H1 (cell line): ENCODE data around the gene DSCAM. TPM values are rescaled to one million over a fixed set of nuclear protein-coding genes. Genes with fewer than 3 reads are reported as not detected.

Source experiments
- CTCF ChIA-PET: fragments of 300-600 bp; sonication (Branson Sonifier 250); formaldehyde crosslinking; loops from one replicate; lab custom pipeline; 2021; ENCODE audit not compliant: partially characterized antibody; lab: Charles Lee
- POLR2A ChIA-PET: fragments of 300-600 bp; sonication (Branson Sonifier 250); formaldehyde crosslinking; loops from one replicate; lab custom pipeline; 2021; ENCODE audit warnings: inconsistent platforms; ENCODE audit not compliant: partially characterized antibody; lab: Charles Lee
- DNase-seq, 2 experiments: peaks; one replicate each; pipeline versions ENCODE4 v3.0.0 to v3.0.0-alpha.2; 2010 to 2022; ENCODE audit warnings: low spot score in 2 of 2, low read depth in 1 of 2, mixed read lengths in 1 of 2
- FAIRE-seq: peaks from 2 replicates; lab custom pipeline; 2011; peaks lifted over from hg19 to GRCh38; lab: Jason Lieb, UNC
- H2AFZ ChIP-seq: 2 replicates; pipeline ENCODE4 v1.8.1; 2012; ENCODE audit warnings: low read length, inconsistent platforms
- H2AK5ac ChIP-seq: 2 replicates; pipeline ENCODE4 v1.6.1; 2013; ENCODE audit warnings: low read depth, low read length
- H2BK120ac ChIP-seq: replicated peaks from 2 replicates; pipeline ENCODE3; 2013; ENCODE audit warnings: low read depth, low read length, inconsistent platforms
- H2BK12ac ChIP-seq: 2 replicates; pipeline ENCODE4 v1.6.1; 2013; ENCODE audit warnings: low read depth, low read length
- H2BK15ac ChIP-seq: 2 replicates; pipeline ENCODE4 v1.6.1; 2013; ENCODE audit warnings: low read length
- H2BK20ac ChIP-seq: 2 replicates; pipeline ENCODE4 v1.6.1; 2013; ENCODE audit warnings: low read length
- H2BK5ac ChIP-seq: 2 replicates; pipeline ENCODE4 v1.6.1; 2013; ENCODE audit warnings: low read depth, low read length
- H3K14ac ChIP-seq: 2 replicates; pipeline ENCODE4 v1.6.1; 2013; ENCODE audit warnings: inconsistent platforms; ENCODE audit not compliant: insufficient read length
- H3K18ac ChIP-seq: 2 replicates; pipeline ENCODE4 v1.6.1; 2013; ENCODE audit warnings: low read length; ENCODE audit errors: extremely low read depth
- H3K23ac ChIP-seq: 2 replicates; pipeline ENCODE4 v1.6.1; 2013; ENCODE audit warnings: inconsistent platforms; ENCODE audit not compliant: insufficient read length
- H3K23me2 ChIP-seq: 2 replicates; pipeline ENCODE4 v1.6.1; 2013; ENCODE audit warnings: low read depth, low read length
- H3K27ac ChIP-seq: 2 replicates; pipeline ENCODE4 v1.6.1; 2011; ENCODE audit warnings: low read depth, low read length, inconsistent platforms
- H3K27me3 ChIP-seq, 4 experiments: replicated peaks in 1 of 4; 1 replicate in 1 of 4; 2 replicates in 3 of 4; pipeline versions ENCODE4 v1.6.1 to v1.8.1; 2011 to 2013; ENCODE audit warnings: low read length in 3 of 4, mild to moderate bottlenecking in 3 of 4, inconsistent platforms in 2 of 4, mixed read lengths in 2 of 4, moderate library complexity in 1 of 4; ENCODE audit not compliant: control insufficient read depth in 3 of 4, insufficient read depth in 3 of 4; ENCODE audit errors: extremely low read depth in 1 of 4
- H3K36me3 ChIP-seq, 4 experiments: 2 replicates each; pipeline versions ENCODE4 v1.6.1 to v1.8.1; 2011 to 2013; ENCODE audit warnings: mild to moderate bottlenecking in 4 of 4, low read length in 3 of 4, moderate library complexity in 2 of 4, control low read depth in 1 of 4, inconsistent platforms in 1 of 4; ENCODE audit not compliant: insufficient read depth in 4 of 4, control insufficient read depth in 2 of 4
- H3K4ac ChIP-seq: replicated peaks from 2 replicates; pipeline ENCODE3; 2013; ENCODE audit warnings: low read length, low read depth, mixed read lengths, inconsistent platforms; ENCODE audit not compliant: insufficient read length
- H3K4me1 ChIP-seq, 4 experiments: replicated peaks in 1 of 4; 1 replicate in 1 of 4; 2 replicates in 3 of 4; pipeline versions ENCODE4 v1.6.1 to v1.8.1; 2011 to 2013; ENCODE audit warnings: low read length in 3 of 4, inconsistent platforms in 2 of 4, mixed read lengths in 1 of 4; ENCODE audit not compliant: insufficient read depth in 4 of 4, control insufficient read depth in 3 of 4
- H3K4me2 ChIP-seq, 2 experiments: 2 replicates each; pipeline versions ENCODE4 v1.6.1 to v1.8.1; 2011 to 2013; ENCODE audit warnings: low read depth in 2 of 2, low read length in 2 of 2, control low read depth in 1 of 2, inconsistent platforms in 1 of 2, mild to moderate bottlenecking in 1 of 2; ENCODE audit not compliant: insufficient read depth in 1 of 2
- H3K4me3 ChIP-seq, 4 experiments: fragments of 200-600, 300-600 bp in 1 of 4; sonication (generic), shearing (Covaris generic), sonication (Bioruptor Twin) in 1 of 4; 2 replicates each; pipeline versions ENCODE4 v1.5.1 to v1.8.1; 2011 to 2016; ENCODE audit warnings: low read length in 4 of 4, low read depth in 3 of 4, control low read depth in 2 of 4, inconsistent platforms in 2 of 4, mild to moderate bottlenecking in 2 of 4, mixed read lengths in 1 of 4, moderate library complexity in 1 of 4; ENCODE audit not compliant: insufficient read depth in 2 of 4; ENCODE audit errors: extremely low read depth in 1 of 4
- H3K56ac ChIP-seq: replicated peaks from 2 replicates; pipeline ENCODE3; 2013; ENCODE audit warnings: low read depth, mild to moderate bottlenecking, mixed read lengths, low read length, inconsistent platforms; ENCODE audit not compliant: insufficient read length
- H3K79me1 ChIP-seq: 2 replicates; pipeline ENCODE4 v1.6.1; 2013; ENCODE audit warnings: low read depth, low read length, control low read depth
- H3K79me2 ChIP-seq, 2 experiments: 2 replicates each; pipeline versions ENCODE4 v1.6.1 to v1.8.1; 2012 to 2013; ENCODE audit warnings: low read length in 2 of 2, mild to moderate bottlenecking in 2 of 2, inconsistent platforms in 1 of 2; ENCODE audit not compliant: insufficient read depth in 2 of 2, control insufficient read depth in 1 of 2
- H3K9ac ChIP-seq, 4 experiments: replicated peaks in 1 of 4; 1 replicate in 1 of 4; 2 replicates in 3 of 4; pipeline versions ENCODE4 v1.6.1 to v1.8.1; 2011 to 2013; ENCODE audit warnings: low read depth in 3 of 4, low read length in 3 of 4, control low read depth in 2 of 4, mild to moderate bottlenecking in 2 of 4, moderate library complexity in 2 of 4, inconsistent platforms in 1 of 4; ENCODE audit errors: extremely low read depth in 1 of 4
- H3K9me3 ChIP-seq, 2 experiments: 2 replicates each; pipeline versions ENCODE4 v1.6.1 to v1.8.1; 2012 to 2013; ENCODE audit warnings: mild to moderate bottlenecking in 2 of 2, moderate library complexity in 2 of 2, control low read depth in 1 of 2, inconsistent platforms in 1 of 2, low read depth in 1 of 2, low read length in 1 of 2, mixed read lengths in 1 of 2; ENCODE audit not compliant: insufficient read depth in 2 of 2
- H4K20me1 ChIP-seq, 2 experiments: replicated peaks in 1 of 2; 2 replicates each; pipeline versions ENCODE3 to v1.8.1; 2011 to 2013; ENCODE audit warnings: inconsistent platforms in 2 of 2, low read length in 2 of 2, mild to moderate bottlenecking in 1 of 2; ENCODE audit not compliant: insufficient read depth in 2 of 2, control insufficient read depth in 1 of 2
- H4K5ac ChIP-seq: 2 replicates; pipeline ENCODE4 v1.6.1; 2013; ENCODE audit warnings: low read length, low read depth, mixed read lengths, inconsistent platforms; ENCODE audit not compliant: insufficient read length
- H4K8ac ChIP-seq: 2 replicates; pipeline ENCODE4 v1.8.0; 2013; ENCODE audit warnings: mild to moderate bottlenecking, moderate library complexity, low read length, inconsistent platforms; ENCODE audit not compliant: insufficient read depth; ENCODE audit errors: extremely low read depth
- H4K91ac ChIP-seq: replicated peaks from 2 replicates; pipeline ENCODE3; 2013; ENCODE audit warnings: low read length, mixed read lengths, inconsistent platforms; ENCODE audit not compliant: insufficient read length
- CEBPB ChIP-seq: IDR thresholded peaks from 2 replicates; pipeline ENCODE4 v1.6.1; 2012; ENCODE audit warnings: low read depth, low read length
- HDAC2 ChIP-seq, 2 experiments: fragments of 300-600 bp in 1 of 2; sonication (generic) in 1 of 2; IDR thresholded peaks; 2 replicates each; pipeline ENCODE4 v1.6.1; 2011 to 2012; ENCODE audit warnings: low read depth in 2 of 2, low read length in 2 of 2, mild to moderate bottlenecking in 2 of 2, moderate library complexity in 2 of 2, borderline replicate concordance in 1 of 2, inconsistent platforms in 1 of 2
- JUN ChIP-seq: IDR thresholded peaks from 2 replicates; pipeline ENCODE4 v1.6.1; 2011; ENCODE audit warnings: low read depth, mild to moderate bottlenecking, improper control_type of control experiment, low read length
- POLR2AphosphoS5 ChIP-seq: IDR thresholded peaks from 2 replicates; pipeline ENCODE4 v1.6.1; 2011; ENCODE audit warnings: low read depth, low read length
- SIN3A ChIP-seq, 2 experiments: IDR thresholded peaks in 1 of 2; conservative IDR thresholded peaks in 1 of 2; 2 replicates each; pipeline ENCODE4 v1.6.1; 2011 to 2012; ENCODE audit warnings: low read length in 2 of 2, improper control_type of control experiment in 1 of 2, low read depth in 1 of 2, mild to moderate bottlenecking in 1 of 2
- WGBS, 2 experiments: shearing (Covaris generic) in 1 of 2; methylation state at CpG; one replicate each; pipeline versions ENCODE4 v1.1.6 to v1.1.7; 2013 to 2015; ENCODE audit warnings: low lambda C conversion rate in 2 of 2, mixed read lengths in 2 of 2, inconsistent platforms in 1 of 2, low coverage in 1 of 2, missing lambda C conversion rate in 1 of 2; ENCODE audit not compliant: insufficient replicate concordance in 2 of 2, insufficient coverage in 1 of 2, insufficient read length in 1 of 2; ENCODE audit errors: extremely low coverage in 1 of 2, missing lambda C conversion rate in 1 of 2; 5-methylcytosine and 5-hydroxymethylcytosine counted together
- polyA plus RNA-seq, 7 experiments: library from polyadenylated mRNA; depleted of rRNA in 3 of 7; stranded (reverse) in 5 of 7; unstranded in 2 of 7; fragments of >200 nt in 5 of 7; fragments of 200-250 nt in 2 of 7; gene quantifications; 1 replicate in 5 of 7; 2 replicates in 1 of 7; 4 replicates in 1 of 7; pipeline versions ENCODE4 v1.2.1 to v1.2.3, GENCODE V29; 2011 to 2013; ENCODE audit warnings: missing spikeins in 2 of 7, mixed read lengths in 2 of 7
- total RNA-seq: library from RNA; stranded (reverse); fragmentation: NEBNext Ultra II Directional; extraction: Animal tissue kit (Norgen Biotek cat#: 25700); gene quantifications from 2 replicates; pipeline ENCODE4 v1.2.1, GENCODE V29; 2021
- TF ChIP-seq, protein P1 (sequence below): IDR thresholded peaks from 2 replicates; pipeline ENCODE4 v1.6.1; 2012; ENCODE audit warnings: inconsistent platforms

The DSCAM gene
- total and polyA plus RNA-seq, 2 of the 8 experiments (the other 6 are each of a cell fraction or from before 2014, with no cell fraction given), result 0.02 to 0.15 TPM

DNA sequence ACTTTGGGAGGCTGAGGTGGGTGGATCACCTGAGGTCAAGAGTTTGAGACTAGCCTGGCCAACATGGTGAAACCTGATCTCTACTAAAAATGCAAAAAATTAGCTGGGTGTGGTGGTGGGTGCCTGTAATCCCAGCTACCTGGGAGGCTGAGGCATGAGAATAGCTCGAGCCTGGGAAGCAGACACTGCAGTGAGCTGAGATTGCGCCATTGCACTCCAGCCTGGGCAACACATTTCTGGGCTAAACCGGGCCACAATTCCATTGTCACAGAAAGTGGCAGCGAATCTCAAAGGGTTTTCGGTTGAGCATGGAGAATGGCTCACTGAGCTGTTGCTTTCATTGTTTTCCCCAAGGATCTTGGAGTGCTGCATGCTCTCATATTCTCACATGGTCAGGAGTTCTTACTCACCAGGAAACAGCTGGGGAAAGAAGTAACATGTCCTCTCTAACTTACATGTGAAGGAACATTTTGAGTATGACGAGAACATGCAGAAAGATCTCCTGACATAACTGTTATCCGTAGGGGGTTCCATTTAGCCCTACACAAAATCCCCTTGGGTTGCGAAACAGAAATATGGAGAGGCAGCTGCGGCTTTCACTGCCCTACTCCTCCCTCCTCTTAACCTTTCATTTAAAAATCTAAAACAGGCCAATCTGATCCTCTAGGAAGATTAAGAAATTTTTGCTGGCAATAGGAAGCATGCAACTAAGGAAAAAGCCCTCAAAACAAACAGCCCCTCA, 638.6 kb downstream of the DSCAM start:
- no peaks in the 10 kb centered on the region for H3K9me3 ChIP-seq
- no peaks in the 10 kb centered on the region for H4K20me1 ChIP-seq
- no peak overlapping the region for H3K9ac ChIP-seq
- no peak overlapping the region for H2BK120ac ChIP-seq
- no peak overlapping the region for H2BK20ac ChIP-seq
- H3K4ac ChIP-seq, result no peak overlapping the region
- TF ChIP-seq, protein P1, sequence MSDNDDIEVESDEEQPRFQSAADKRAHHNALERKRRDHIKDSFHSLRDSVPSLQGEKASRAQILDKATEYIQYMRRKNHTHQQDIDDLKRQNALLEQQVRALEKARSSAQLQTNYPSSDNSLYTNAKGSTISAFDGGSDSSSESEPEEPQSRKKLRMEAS, result no peak
- TF ChIP-seq SIN3A (conservative IDR thresholded peaks at IDR 0.05 in 1 of 2, IDR thresholded peaks at IDR 0.05 in 1 of 2; ENCODE audit: low read depth in 1 of 2, low read length in 2 of 2) (no peak), HDAC2 (IDR thresholded peaks at IDR 0.05; ENCODE audit: borderline replicate concordance in 1 of 2, low read depth in 2 of 2, low read length in 2 of 2) (no peak), JUN (no peak), CEBPB (no peak; the same call in 1 of the 2 replicates), POLR2AphosphoS5 (no peak)
- TF ChIP-seq, all 59 proteins: peak for 0
- Histone ChIP-seq H2AK5ac (no peak overlapping the region), H3K4me2 (no peak overlapping the region), H3K27ac (no peak overlapping the region), H4K5ac (no peak overlapping the region), H4K91ac (no peak overlapping the region), H2BK5ac (no peak overlapping the region), H3K18ac (no peak overlapping the region), H2BK15ac (no peak overlapping the region), H3K23me2 (no peaks in the 10 kb centered on the region), H3K4me3 (no peak overlapping the region), H3K56ac (no peak overlapping the region), H3K79me1 (no peaks in the 10 kb centered on the region), H4K8ac (no peak overlapping the region), H3K4me1 (no peaks in the 10 kb centered on the region), H3K14ac (no peak overlapping the region), H3K27me3 (no peaks in the 10 kb centered on the region), H2BK12ac (no peak overlapping the region), H3K36me3 (no peaks in the 10 kb centered on the region), H3K79me2 (no peaks in the 10 kb centered on the region), H3K23ac (no peak overlapping the region), H2AFZ (no peak overlapping the region)
- CTCF ChIA-PET, result no interaction called here
- WGBS, 2 experiments, result 90% methylated on average over 9 of the region's 9 CpGs; no CpG with 5 or more reads in 1 of the 2 experiments
- DNase-seq (no peak), FAIRE-seq (no peak)
- POLR2A ChIA-PET, result no interaction called here
